HG02981 (cell line): Measurements from ENCODE around the gene KANSL3.
"Not testable (repeated sequence)": the region's sequence is repeated elsewhere in the genome, so short reads cannot be mapped to it uniquely, and the experiment has no call there.

Source experiments
- ATAC-seq: cut with Tn5 transposase; IDR thresholded peaks from one replicate; pipeline ENCODE4 v1.9.1; 2021; ENCODE audit warnings: mild to moderate bottlenecking, moderate library complexity; ENCODE audit not compliant: unreplicated experiment

Gene KANSL3

DNA sequence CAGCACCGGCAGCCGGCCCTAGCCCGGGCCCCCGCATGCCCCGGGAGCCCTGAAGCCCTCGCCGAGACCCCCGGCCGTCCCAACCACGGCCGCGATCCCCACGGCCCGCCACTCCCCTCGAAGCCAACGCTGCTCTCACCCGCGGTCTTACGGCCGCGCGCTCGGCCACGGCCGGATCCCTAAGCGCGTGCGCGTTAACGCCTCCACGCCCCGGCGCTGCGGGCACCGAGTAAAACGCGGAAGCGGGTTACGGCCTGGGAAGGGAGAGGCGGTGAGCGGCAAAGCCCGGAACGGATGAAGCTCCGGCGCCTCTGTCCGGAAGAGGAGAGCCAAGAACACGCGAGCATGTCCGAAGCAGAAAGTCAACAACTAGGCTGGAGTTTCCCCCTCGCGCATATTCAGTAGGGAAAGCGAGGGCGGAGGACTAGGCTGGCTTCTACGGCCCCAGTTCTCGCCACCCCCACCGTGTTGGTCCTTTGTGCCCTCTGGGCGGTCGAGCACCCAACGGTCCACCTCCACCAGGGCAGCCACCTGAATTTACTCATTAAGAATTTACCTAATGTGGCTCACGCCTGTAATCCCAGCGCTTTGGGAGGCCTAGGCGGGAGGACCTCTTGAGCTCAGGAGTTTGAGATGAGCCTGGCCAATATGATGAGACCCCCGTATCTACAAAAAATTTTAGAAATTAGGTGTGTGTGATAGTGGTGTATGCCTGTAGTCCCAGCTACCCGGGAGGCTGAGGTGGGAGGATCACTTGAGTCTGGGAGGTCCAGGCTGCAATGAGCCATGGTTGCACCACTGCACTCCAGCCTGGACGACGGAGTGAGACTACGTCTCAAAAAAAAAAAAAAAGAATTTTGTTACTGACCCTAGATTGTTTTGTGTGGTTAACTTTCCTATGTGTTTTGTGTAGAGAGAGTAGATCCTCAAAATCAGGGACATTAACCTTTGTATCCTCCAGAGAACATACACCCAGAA is at the start of gene KANSL3:
TSS of gene KANSL3 (minus strand) at position 169 of the 978 bp plus-strand sequence. CDS start 1,177 bp downstream, outside the sequence.
- peak; percentile 65 for ATAC-seq

DNA sequence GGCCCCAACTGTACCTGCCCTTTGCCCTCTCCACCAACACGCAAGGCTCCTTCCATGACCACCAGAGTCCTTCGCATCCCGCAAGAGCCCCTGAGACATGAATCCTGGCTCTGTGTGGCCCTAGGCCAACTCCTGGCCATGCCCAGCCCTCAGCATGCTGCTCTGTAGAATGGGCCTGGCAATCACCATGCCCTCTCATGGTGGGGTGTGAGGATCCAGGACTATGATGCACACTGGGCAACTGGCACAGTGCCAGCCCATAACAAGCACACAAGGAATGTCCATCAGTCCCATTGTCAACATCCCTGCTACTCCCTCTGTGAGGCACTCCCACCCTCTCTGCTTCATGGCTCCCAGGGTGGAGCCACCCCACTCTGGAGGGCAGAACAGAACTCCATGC is 49.2 kb upstream of the KANSL3 start:
- ATAC-seq = no peak

DNA sequence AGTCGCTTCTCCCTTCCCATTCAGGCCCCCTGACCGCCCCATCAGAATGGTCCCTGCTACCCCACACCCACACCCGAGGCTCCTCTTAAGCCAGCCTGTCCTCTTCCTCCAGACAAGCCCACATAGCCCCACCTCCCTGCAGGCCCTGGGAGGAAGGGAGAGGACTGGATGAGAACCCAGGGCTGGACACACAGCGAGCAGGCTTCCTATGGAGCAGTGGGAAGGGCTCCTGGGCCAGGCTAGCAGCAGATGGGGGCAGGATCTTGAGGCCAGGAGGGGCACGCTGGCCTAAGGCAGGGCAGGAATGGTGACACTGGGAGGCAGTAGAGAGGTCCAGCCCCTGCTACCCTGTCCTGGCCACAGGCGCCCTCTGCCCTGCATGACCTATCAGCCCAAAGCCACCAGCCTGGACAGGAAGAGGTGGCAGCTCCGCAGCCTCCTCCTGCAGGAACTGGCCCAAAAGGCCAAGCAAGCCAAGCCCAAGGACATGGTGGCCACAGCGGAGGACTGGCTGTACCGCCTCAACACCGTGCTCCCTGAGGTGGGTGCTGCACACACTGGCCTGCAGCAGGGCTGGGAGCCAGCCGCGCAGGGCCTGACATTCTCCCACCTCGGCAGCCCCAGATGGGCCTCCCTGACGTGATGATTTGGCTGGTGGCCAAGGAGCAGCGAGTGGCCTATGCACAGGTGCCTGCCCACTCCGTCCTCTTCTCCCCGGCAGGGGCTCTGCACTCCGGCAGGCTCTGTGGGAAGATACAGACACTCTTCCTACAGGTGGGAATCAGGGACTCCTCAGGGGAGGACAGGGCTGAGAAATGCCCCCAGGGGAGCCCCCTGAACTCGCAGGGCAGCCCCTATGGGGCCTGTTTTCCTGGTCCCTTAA is 47.7 kb upstream of the KANSL3 start:
- ATAC-seq = no peak

GRCh38 chr2:96684883-96685576 is 46.9 kb upstream of the KANSL3 start:
- ATAC-seq = no peak

DNA sequence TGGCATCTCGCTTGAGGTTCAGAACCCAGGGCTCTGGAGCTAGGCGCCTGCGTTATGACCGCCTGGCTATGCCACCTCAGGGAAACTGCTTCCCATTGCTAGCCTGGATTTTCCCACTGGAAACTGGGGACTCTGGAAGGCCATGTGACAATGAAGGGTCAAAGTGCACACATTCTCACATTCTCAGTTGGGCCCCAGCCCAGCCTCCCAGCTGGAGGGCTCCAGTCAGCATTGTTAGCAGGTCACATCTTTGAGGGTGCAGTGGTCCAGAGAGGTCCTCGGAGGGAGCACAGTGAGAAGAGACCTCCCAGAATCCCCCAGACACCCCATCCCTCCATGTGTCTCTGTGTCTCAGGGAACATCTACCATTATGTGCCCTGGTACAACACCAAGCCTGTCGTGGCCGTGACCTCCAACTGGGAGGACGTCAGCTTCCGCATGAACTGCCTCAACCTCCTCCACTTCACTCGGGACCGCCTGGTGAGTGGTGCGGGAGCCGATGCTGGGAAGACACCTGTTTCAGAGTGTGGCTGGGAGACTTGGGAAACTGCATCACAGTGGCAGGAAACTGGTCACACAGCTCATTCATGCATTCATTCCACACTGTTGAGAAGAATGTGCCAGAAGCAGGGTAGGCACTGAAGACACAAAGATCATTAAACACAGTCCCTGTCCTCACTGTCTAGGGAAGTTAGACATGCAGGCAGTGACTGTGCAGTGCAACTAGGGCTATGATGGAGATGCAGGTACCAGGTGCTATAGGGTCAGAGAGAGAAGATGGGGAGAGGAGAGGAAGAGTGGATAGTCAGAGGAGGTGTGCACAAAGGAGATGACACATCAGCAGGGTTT is 46.1 kb upstream of the KANSL3 start:
- no peak for ATAC-seq

DNA sequence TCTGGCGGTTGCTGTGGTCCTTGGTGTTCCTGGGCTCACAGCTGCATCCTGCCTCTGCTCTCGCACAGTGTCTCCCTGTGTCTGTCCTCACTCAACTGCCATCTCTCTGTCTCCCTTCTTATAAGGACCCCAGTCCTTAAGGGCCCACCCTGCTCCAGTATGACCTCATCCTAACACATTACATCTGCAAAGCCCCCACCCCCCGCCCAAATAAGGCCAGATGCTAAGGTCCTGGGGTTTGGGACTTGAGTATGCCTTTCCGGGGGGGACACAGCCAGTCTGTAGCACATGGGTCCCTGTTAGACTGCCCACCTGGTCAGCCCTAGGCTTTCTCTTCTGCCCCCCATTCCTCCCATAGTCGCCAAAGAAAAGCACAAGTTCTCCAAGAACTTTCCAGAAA is 45.2 kb upstream of the KANSL3 start:
- no peak for ATAC-seq

DNA sequence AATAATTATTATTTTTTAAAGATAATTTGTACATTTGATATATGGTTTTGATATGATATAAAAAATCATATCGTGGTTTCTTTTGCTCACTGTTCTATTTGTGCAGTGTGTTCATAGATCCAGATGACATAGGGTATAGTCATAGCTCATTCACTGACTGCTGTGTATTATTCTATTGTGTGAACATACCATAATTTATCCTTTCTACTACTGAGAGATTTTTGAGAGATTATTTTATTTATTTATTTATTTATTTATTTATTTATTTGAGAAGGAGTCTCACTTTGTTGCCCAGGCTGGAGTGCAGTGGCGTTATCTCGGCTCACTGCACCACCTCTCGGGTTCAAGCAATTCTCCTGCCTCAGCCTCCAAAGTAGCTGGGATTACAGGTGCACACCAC is 43.4 kb upstream of the KANSL3 start:
- ATAC-seq = no peak

GRCh38 chr2:96680561-96681141 is 42.5 kb upstream of the KANSL3 start:
- no peak for ATAC-seq

DNA sequence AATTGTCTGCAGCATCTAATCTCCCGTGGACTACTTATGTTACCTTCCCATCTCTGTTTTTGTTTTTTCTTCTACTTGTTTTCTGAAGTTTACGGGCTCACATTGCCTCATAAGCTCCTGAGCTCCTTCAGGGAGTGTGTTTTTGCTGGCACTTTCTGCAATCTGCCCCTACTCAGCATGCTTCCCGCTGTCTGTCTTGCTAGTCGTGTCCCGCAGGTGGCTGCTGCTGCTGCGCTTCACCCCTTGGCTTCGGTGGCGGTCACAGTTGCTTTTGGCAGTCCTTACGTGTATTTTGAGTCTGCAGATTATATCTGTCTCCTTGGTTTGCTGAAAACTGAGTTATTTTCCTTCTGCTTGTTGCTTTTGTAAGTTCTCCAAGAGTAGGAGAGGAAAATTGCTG is 41.7 kb upstream of the KANSL3 start:
- no peak for ATAC-seq

DNA sequence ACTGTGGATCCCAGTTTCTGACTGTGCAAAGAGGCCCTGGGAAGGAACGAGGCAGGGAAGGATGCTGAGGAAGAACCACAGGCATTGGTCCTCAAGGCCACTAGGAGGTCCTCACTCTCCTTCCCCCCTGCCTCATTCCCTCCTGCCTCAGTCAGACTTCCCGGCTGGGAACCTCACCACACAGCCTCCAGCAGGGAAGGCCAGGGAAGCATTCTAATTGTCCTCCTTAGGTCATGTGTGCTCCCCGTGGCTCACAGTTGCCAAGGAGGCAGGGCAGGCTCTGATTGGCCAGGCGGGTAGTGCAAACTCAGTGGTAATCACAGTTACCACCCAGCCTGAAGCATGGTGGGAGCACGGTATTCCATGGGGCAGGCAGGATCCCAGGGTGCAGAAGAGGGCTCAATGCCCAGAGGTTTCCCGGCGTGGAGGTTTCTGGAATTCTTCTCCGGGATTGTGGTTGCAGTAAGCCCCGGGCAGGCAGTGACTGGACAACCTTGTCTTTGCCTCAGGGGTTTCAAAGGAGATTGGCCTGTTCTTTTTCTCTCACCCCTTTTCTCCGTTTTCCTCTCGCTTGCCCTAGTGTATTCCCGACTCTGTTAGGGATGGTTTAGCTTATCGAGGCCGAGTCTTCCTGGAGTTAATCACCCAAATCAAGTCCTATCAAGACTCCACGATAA is 31.6 kb upstream of the KANSL3 start:
- ATAC-seq = no peak

DNA sequence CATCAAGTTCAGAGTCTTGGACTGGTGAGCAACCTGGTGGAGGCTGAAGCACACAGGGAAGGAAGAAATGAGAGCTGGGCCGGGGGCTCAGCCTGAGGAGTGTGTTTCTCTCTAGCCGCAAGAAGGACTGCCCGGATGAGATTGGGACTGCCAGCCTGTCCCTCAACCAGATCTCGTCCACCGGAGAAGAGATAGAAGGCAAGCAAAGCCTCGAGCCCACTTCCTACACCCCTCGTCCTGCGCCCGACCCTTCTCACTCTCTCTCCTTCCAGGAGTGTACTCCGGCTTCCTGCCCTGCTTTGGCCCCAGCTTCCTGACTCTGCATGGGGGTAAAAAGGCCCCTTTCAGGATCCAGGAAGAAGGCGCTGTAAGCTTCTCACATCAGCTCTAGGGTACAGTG is 30.7 kb upstream of the KANSL3 start:
- ATAC-seq = no peak

- ATAC-seq = not testable (repeated sequence)
Observed at GRCh38 chr2:96665717-96666116, 27.6 kb upstream of the KANSL3 start.

DNA sequence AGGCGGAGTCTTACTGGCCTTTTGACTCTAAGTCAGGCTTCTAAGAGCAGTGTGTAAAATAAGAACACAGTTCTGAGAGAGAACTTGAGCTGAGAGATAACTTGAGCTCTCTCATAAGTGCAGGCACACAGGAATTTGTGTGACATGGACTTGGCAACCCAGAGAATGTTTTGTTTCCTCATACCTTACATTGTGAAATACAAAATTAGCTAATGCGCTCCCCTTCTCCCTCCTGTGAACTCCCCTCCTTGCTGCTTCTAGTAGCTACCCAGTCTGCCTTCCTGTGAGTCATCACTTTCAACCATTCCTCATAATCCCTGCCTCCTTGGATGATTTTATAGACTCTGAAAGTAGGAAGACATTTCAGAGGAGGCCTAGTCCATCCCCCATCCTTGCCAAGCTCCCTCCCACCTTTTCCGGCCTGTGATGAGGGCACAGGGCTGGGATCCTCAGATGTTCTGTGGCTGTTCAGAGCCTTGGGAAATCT is 27.0 kb upstream of the KANSL3 start:
- ATAC-seq = no peak

DNA sequence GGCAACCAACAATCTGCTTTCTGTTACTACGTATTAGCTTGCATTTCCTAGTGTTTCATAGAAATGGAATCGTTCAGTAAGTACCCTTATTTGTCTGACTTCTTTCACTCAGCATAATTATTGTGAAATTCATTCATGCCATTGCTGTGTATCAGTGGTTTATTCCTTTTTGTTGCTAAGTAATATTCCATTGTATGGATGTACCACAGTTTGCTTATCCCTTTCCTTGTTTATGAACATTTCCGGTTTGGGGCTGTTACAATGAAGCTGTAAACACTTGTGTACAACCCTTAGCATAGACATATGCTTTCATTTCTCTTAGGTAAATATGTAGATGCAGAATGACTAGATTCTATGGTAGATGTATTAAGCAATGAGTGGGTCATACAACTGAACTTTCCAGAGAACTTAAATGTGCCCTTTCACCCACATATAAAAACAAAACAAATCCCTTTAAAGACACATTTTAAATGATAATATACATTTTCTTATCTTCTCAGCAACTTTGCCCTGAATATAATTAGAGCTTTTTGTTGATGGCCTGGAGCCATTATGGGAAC is 26.3 kb upstream of the KANSL3 start:
- ATAC-seq = no peak

- no peak for ATAC-seq
Observed at GRCh38 chr2:96663829-96664228, 25.7 kb upstream of the KANSL3 start.

DNA sequence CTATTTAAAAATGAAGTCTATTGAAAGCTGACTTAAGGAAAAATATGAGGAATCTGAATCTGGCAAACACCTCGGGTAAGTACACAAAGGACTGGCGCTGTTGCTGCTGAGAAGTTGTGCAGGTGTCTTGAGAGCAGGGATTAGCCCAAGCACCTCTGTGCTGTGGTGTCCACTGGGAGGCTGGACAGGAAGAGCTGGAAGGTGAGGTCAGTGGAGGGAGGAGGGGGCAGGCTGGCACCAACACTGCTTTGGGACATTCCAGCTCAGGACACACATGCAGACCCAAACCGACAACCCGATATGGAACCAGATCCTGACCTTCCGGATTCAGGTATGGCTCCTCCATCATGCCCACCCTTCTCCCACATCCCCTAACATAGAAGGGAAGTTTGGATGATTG is 25.1 kb upstream of the KANSL3 start:
- ATAC-seq = no peak

- ATAC-seq = no peak
Observed at GRCh38 chr2:96662360-96662759, 24.2 kb upstream of the KANSL3 start.

DNA sequence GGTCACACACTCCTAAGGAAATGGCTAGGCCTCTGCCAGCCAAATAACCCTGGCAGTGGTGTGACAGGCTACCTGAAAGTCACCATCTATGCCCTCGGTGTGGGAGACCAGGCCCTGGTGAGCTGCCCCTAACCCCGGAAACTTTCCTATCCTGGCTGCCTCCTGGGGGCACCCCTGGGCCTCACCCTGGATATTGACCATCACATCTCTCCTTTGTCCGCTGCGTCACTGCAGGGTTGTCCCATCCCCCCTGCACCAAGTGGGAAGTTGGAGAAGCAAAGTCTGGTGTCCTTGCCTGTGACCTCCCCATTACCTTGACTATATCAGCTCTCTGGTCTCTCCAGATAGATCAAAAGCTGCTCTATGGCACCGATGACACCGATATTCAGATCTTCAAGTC is 23.2 kb upstream of the KANSL3 start:
- ATAC-seq = no peak

DNA sequence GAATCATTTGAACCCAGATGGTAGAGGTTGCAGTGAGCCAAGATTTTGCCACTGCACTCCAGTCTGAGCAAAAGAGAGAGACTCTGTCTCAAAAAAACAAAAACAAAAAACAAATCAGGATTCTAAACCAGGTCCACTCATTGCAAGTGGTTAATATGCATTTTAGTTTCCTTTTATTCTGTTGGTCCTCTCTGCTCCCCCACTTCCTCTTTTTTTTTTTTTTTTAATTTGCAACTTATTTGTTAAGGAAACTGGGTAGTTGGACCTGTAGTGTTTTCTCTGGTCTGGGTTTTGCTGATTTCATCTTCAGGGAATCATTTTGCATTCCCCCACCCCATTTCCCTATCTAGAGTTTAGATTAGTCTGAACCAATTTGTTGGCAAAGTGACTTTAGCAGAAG is 18.4 kb upstream of the KANSL3 start:
- no peak for ATAC-seq
